HG03159 (cell line): ENCODE measurements around the gene MAJIN.

Source experiments
- ATAC-seq: cut with Tn5 transposase; IDR thresholded peaks from one replicate; pipeline ENCODE4 v1.9.1; 2021; ENCODE audit warnings: mild to moderate bottlenecking, moderate library complexity; ENCODE audit not compliant: unreplicated experiment

MAJIN gene

DNA sequence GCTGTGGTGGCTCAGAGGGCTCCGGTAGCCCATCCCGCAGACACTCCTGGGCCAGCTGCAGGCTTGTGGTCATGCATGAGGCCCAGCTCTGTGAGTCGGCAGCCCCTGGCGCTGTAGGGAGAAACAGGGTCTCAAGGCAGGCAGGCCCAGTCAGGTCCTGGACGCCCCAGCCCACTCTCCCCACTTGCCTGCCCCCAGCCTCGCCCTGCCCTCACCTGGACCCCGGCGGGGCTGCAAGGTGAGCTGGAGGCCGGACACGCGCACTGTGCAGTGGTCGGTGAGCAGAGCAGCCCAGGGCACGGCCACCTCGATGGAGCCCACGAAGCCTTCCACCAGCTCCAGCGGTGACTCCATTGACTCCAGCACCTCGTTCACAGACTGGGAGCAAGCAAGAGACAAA is 57.8 kb downstream of the MAJIN start:
- no peak for ATAC-seq

GRCh38 chr11:64913171-64913727 is 58.7 kb downstream of the MAJIN start:
- no peak for ATAC-seq

DNA sequence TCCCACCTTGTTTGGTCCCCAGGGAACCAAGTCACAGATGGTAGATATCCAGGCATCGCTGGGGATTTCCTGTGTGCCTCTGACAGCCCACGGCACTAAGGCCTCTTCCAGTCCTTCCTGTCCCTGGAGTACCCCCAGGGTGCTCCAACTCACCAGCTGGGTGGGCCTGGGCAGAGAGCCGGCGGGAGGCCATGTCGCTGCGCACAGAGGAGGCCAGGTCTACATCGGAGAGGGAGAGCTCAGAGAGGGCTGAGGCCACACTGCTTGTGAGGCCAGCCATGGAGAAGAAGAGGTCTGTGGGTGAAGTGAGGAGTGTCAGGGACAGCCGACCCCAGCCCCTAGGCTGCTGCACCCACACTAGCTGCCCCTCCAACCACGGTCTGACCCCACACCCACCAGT is 60.2 kb downstream of the MAJIN start:
- no peak for ATAC-seq

- ATAC-seq = no peak
These were observed 60.8 kb downstream of the MAJIN start for GRCh38 chr11:64911142-64911541.

GRCh38 chr11:64910451-64911093 is 61.3 kb downstream of the MAJIN start:
- no peak for ATAC-seq

DNA sequence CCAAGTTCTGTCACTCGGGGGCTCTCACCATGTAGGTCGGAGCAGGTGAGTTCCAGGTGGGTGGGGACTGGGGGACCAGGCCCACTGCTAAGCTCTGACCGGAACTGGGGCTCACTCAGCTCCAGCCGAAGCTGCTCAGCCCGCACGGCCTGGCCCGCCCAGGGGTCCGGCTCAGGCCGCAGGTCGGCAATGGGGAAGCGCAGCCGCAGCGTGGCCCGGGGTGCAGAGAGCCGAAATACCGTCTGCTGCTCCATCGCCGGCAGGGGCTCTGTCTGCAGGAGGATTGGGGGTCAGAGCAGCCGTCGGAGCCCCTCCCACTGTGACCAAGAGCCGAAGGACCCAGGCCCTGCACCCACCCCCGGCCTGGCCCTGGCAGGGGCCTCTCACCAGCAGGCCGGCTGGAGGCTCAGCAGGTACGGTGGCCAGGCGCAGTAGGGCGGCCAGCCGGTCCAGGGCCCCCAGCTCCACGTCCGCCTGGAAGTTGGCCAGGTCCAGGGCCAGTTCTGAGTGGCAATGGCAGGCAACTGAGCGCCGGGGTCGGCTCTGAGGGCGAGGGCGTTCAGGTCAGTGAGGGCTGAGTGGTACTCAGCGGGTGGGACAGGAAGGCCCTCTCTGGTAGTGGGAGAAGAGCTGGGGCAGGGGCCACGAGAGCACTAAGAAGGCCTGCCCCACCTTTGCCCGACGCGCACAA is 62.1 kb downstream of the MAJIN start:
- no peak for ATAC-seq

DNA sequence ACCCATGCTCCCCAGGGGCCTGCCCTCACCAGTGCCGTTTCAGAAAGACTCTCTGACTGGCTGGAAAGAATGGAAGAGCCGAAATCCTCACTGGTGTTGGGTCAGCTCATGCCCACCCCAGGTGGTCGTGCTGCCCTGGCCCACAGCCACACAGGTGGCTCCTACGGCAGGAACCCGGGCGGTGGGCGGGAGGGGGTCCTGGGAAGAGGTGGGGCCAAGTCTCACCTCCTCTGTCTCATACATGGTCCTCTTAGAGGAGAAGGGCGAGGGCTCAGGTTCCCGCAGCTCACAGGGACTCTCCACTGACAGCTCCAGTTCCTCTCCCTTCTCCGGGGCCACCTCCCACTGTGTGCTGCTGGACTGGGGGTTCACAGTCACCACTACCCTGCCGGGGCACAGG is 63.1 kb downstream of the MAJIN start:
- no peak for ATAC-seq

- ATAC-seq = no peak
These were observed 65.6 kb downstream of the MAJIN start for GRCh38 chr11:64906314-64906635.

DNA sequence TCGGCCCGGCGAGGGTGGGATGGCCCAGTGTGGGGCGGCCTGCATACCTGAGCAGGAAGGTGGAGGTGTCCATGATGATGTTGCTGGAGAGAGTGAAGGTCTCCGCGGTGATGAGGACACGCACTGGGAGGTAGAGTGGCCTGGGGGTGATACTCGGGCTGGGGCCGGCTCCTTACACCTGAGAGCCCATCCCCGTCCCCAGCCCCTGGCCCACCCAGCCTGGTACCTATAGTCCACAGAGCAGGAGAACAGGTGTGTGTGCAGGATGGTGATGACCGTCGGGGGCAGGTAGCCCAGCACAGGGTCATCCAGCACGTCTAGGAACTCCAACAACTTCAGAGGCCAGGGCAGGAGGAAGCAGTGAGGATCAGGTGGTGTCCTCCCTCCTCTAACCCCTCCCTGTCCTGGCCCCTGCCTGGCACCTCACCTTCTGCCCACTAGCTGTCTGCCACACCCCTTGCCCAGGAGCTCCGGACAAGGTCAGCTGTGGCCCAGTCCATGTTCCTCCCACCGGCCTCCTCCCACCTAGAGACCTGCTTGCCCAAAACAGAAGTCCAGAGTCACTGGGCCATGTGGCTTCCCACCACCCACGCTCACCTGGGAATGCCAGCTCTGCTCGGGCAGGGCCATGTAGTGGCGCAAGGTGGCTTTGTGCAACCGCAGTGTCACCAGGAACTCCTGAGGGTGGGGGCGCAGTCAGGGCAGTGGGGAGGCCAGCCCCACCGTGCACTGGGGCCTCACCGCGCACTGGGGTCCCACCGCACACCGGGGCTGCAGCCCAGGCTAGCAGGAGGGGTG is 66.2 kb downstream of the MAJIN start:
- ATAC-seq = no peak

GRCh38 chr11:64903291-64903833 is 68.5 kb downstream of the MAJIN start:
- no peak for ATAC-seq

GRCh38 chr11:64902102-64902900 is 69.6 kb downstream of the MAJIN start:
- no peak for ATAC-seq

GRCh38 chr11:64900774-64901173 is 71.1 kb downstream of the MAJIN start:
- ATAC-seq = no peak

- no peak for ATAC-seq
These were observed 71.6 kb downstream of the MAJIN start for GRCh38 chr11:64900263-64900678.

- no peak for ATAC-seq
These were observed 73.4 kb downstream of the MAJIN start for GRCh38 chr11:64898541-64898940.

GRCh38 chr11:64898076-64898445 is 73.8 kb downstream of the MAJIN start:
- ATAC-seq = no peak

GRCh38 chr11:64897381-64898075 is 74.4 kb downstream of the MAJIN start:
- no peak for ATAC-seq

DNA sequence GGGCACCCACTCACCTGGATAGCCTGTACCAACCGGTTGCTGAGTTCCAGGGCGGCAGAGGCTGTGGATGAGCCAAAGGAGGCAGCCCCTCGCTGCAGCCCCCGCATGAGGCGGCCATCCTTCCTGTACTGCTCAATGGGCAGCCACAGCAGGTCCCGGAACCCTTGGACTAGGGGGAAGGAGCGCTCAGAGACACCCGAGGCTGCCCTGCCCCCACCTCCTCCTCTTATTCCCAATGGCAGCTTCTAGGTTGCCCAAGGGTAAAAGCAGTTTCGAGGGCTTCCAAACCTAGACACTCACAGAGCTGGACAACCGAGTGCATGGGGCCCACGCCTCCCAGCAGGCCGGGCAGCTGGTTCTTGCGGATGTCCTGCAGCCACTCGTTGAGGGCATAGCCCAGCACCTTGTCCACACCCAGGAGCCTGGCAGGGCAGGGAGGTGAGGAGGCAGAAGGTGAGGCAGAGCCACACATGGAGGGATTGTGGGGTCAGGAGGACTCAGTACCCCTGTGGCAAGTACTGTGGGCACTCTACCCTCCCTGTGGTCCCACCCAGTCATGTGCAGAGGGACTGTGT is 75.4 kb downstream of the MAJIN start:
- ATAC-seq = no peak

- ATAC-seq = no peak
These were observed 77.0 kb downstream of the MAJIN start for GRCh38 chr11:64894812-64895452.

GRCh38 chr11:64894070-64894811 is 77.7 kb downstream of the MAJIN start:
- no peak for ATAC-seq
